NT2/D1 (cell line): ENCODE results near the gene MED12L.

Source experiments
- SUZ12 ChIP-seq: IDR thresholded peaks from 2 replicates; pipeline ENCODE4 v1.6.1; 2011; ENCODE audit not compliant: insufficient read length, insufficient read depth; ENCODE audit errors: extremely low read depth
- YY1 ChIP-seq: IDR thresholded peaks from 2 replicates; pipeline ENCODE4 v1.6.1; 2011; ENCODE audit not compliant: insufficient read length, insufficient read depth
- ZNF274 ChIP-seq: IDR thresholded peaks from 2 replicates; pipeline ENCODE4 v1.6.1; 2011; ENCODE audit warnings: mild to moderate bottlenecking, low read depth, low read length

- TF ChIP-seq YY1 = no peak
- TF ChIP-seq ZNF274 = no peak
- no peak for TF ChIP-seq SUZ12
Observed at GRCh38 chr3:151372063-151372820, 286.8 kb downstream of the MED12L start.
